ENCODE results near the gene PUS3.

GRCh38 chr11:125949271-125950177, 46.5 kb upstream of the PUS3 start:
- TF ChIP-seq CTCF (IDR thresholded peaks at IDR 0.05) = no peak
- no peak for TF ChIP-seq POLR2A (IDR thresholded peaks at IDR 0.05)
- TF ChIP-seq POLR2AphosphoS5 (IDR thresholded peaks at IDR 0.05) = no peak

Data from prostate gland (tissue), 2 donors.